Prostate gland (tissue), 1 donor: Measurements from ENCODE around the gene RAPGEF3.

Experiments used
- POLR2A ChIP-seq: fragments of 450-650 bp; IDR thresholded peaks from one replicate; pipeline ENCODE4 v1.6.1; 2016; ENCODE audit warnings: antibody characterized with exemption, mild to moderate bottlenecking
- POLR2AphosphoS5 ChIP-seq: sonication (generic); formaldehyde crosslinking; IDR thresholded peaks from one replicate; pipeline ENCODE4 v1.6.1; 2017; ENCODE audit warnings: antibody characterized with exemption

DNA sequence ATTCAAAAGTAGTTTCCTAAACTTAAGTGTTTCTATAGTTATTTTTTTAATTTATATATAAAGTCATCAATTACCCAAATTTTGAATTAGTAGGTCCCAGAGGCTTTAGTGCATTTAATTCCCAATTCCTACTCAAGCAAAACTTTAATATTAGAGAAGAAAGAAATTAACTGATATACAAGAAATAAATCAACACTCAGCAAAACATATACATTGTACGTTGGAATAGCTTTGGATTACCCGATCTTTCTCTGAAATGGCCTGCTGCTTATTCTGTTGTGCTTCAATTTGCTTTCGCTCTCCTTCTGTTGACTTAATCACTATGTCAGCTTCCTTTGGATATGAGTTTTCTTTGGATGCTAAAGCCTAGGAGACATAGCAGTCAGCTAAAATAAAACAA lies 71.0 kb downstream of the RAPGEF3 start:
- TF ChIP-seq POLR2A = no peak
- no peak for TF ChIP-seq POLR2AphosphoS5
